ENCODE data around the gene MBLAC1. TPM values are rescaled to one million over a fixed set of nuclear protein-coding genes. Genes with fewer than 3 reads are reported as not detected.

MBLAC1 gene
- total RNA-seq, 4 donors from 2014 or later = 4.8 to 8.1 (median 6.6) TPM

DNA sequence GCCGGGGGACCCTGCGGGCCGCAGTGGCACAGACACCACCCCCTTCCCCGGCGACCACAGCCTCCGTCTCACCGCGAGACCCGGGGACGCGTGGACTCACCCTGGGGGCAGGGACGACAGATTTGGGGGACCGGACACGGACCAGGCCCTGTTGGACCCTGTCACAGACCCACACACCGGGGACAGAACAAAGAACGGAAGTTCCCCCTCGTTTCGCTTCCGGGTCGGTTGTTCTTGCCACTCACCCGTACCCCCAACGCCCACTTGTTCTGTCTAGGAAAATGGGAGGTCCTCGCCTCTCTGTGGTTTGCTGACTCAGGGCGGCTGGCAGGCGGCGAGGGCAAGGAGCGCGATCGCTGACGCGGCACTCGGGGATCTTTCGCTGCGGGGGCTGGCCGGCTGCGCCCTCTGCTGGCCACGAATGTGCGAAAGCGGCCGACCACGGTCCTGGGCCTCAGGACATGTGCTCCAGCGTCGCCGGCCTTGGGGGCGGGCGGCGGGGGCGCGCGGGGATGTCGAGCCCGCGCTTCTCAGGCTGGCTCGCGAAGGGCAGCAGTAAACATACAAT, 45.1 kb upstream of the MBLAC1 start, which contains the start of gene ZNF3:
TSS of gene ZNF3 (minus strand) at position 189 of the 568 bp plus-strand sequence. CDS start 4,366 bp downstream, outside the sequence.
- ATAC-seq = peak; percentile 100
- WGBS, 2 donors (ENCODE audit: low coverage in 1 of 2) = no CpG with 5 or more reads among the region's 55 CpGs
- peaks cover 0 to 47% (median 22%) of the 10 kb centered on the region in 3 donors for H3K4me1 ChIP-seq
- peak within 1 kb of the TSS; percentile 41 to 90 (median 86) for H3K27ac ChIP-seq
- peak within 1 kb of the TSS; percentile 59 to 76 for H3K4me3 ChIP-seq
- H3K27me3 ChIP-seq = no peaks in the 10 kb centered on the region
- peaks cover 0 to 36% of the 10 kb centered on the region in 2 donors for H3K36me3 ChIP-seq
- no peaks in the 10 kb centered on the region for H3K9me3 ChIP-seq
- TF ChIP-seq POLR2AphosphoS5 (IDR thresholded peaks at IDR 0.05) (peak; percentile 86), CTCF (IDR thresholded peaks at IDR 0.05) (peak in 3 of 4 experiments; percentile 96), POLR2A (IDR thresholded peaks at IDR 0.05) (peak; percentile 46 to 70), EP300 (IDR thresholded peaks at IDR 0.05) (no peak)

GRCh38 chr7:100082978-100083377, 43.8 kb upstream of the MBLAC1 start:
- ATAC-seq = no peak

DNA sequence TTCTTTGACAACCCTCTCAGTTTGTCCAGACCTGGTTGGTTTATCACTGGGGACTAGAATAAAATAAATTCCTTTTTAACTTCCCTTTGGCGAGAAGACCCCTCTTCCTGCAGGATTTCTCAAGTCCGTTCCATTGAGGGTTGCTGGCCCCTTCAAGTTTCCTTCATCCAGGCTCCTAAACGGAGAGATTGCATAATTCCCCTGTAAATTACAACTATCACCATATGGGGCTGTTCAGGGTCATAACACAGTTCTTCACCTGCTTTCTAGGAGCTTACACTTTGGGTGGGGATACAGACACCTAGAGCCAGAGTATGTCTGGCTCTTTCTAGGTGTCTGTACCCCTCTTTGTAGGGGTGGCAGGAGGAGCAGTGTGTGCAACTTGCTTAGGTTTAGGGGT, 41.3 kb upstream of the MBLAC1 start:
- peaks cover 0 to 7% of the 10 kb centered on the region in 2 donors for H3K36me3 ChIP-seq
- TF ChIP-seq POLR2AphosphoS5 (IDR thresholded peaks at IDR 0.05) (no peak), EP300 (IDR thresholded peaks at IDR 0.05) (no peak), POLR2A (IDR thresholded peaks at IDR 0.05) (no peak), CTCF (IDR thresholded peaks at IDR 0.05) (no peak)
- no peak overlapping the region for H3K4me3 ChIP-seq
- H3K27me3 ChIP-seq = no peaks in the 10 kb centered on the region
- H3K4me1 ChIP-seq = peaks cover 0 to 41% (median 24%) of the 10 kb centered on the region in 3 donors
- H3K9me3 ChIP-seq = no peaks in the 10 kb centered on the region
- no peak for ATAC-seq
- H3K27ac ChIP-seq = no peak overlapping the region
- WGBS, 2 donors (ENCODE audit: low coverage in 1 of 2) = 46 to 72% methylated on average over 3 of the region's 3 CpGs

More at GRCh38 chr7:100082978-100083377, 43.8 kb upstream of the MBLAC1 start:
- WGBS, 2 donors (ENCODE audit: low coverage in 1 of 2) = 55% methylated on average over 4 of the region's 4 CpGs; no CpG with 5 or more reads in 1 of the 2 donors
- Histone ChIP-seq H3K36me3 (peaks cover 0 to 23% of the 10 kb centered on the region in 2 donors), H3K27ac (peak overlapping the region in 3 of 4 donors; percentile 84 to 90 (median 88)), H3K9me3 (no peaks in the 10 kb centered on the region), H3K4me3 (no peak overlapping the region), H3K27me3 (no peaks in the 10 kb centered on the region), H3K4me1 (peaks cover 0 to 46% (median 26%) of the 10 kb centered on the region in 3 donors)
- TF ChIP-seq POLR2AphosphoS5 (IDR thresholded peaks at IDR 0.05) = no peak
- no peak for TF ChIP-seq EP300 (IDR thresholded peaks at IDR 0.05)
- no peak for TF ChIP-seq CTCF (IDR thresholded peaks at IDR 0.05)
- TF ChIP-seq POLR2A (IDR thresholded peaks at IDR 0.05) = no peak

DNA sequence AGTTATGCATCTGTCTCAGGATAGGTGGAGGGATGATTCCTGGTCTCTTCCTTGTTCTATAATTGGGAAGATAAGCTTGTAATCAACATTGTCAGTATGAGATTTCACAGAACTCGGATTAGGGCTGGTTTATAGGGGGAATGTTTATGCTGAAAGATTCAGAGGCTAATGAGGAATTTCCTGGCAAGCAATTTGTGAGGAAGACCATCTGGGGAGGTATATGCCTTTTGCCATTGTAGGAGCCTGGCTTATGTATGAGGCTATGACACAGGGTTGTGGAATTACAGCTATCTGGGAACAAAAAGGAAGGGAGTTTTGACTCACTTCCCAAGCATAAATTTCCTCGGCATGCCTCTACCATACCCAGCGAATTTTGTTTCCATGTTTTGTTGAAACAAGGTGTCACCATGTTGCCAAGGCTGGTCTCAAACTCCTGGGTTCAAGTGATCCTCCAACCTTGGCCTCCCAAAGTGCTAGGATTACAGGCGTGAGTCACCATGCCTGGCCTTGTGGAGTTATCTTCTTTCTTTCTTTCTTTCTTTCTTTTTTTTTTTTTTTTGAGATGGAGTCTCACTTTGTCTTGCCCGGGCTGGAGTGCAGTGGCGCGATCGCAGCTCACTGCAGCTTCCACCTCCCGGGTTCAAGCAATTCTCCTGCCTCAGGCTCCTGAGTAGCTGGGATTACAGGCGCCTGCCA, 39.6 kb upstream of the MBLAC1 start:
- WGBS, 2 donors (ENCODE audit: low coverage in 1 of 2) = 10 to 34% methylated on average over 3 to 8 of the region's 10 CpGs
- Histone ChIP-seq H3K4me3 (no peak overlapping the region), H3K27me3 (no peaks in the 10 kb centered on the region), H3K9me3 (no peaks in the 10 kb centered on the region), H3K4me1 (peaks cover 0 to 31% (median 16%) of the 10 kb centered on the region in 3 donors), H3K36me3 (peaks cover 0 to 24% of the 10 kb centered on the region in 2 donors), H3K27ac (peak overlapping the region in 3 of 4 donors; percentile 87 to 91 (median 89))
- no peak for TF ChIP-seq CTCF (IDR thresholded peaks at IDR 0.05)
- peak; percentile 81 for TF ChIP-seq POLR2AphosphoS5 (IDR thresholded peaks at IDR 0.05)
- peak; percentile 46 for ATAC-seq
